Stimulated activated CD8-positive, alpha-beta memory T cell treated with anti-CD3 and anti-CD28 coated beads, Interleukin-15, amount 100 ng/mL, for 48 hours (primary cell): ENCODE data around the gene PUM1.

Experiments used
- DNase-seq, 2 donors: peaks; one replicate each; pipeline ENCODE4 v3.0.0-alpha.2; 2020; ENCODE audit warnings: low read depth in 2 of 2

PUM1 gene

GRCh38 chr1:30892671-30893073 is 172.8 kb downstream of the PUM1 start:
- DNase-seq = no peak

GRCh38 chr1:30891227-30891552 is 174.3 kb downstream of the PUM1 start:
- DNase-seq = no peak

- DNase-seq = no peak
Measured at GRCh38 chr1:30890502-30891226, 174.9 kb downstream of the PUM1 start.

DNA sequence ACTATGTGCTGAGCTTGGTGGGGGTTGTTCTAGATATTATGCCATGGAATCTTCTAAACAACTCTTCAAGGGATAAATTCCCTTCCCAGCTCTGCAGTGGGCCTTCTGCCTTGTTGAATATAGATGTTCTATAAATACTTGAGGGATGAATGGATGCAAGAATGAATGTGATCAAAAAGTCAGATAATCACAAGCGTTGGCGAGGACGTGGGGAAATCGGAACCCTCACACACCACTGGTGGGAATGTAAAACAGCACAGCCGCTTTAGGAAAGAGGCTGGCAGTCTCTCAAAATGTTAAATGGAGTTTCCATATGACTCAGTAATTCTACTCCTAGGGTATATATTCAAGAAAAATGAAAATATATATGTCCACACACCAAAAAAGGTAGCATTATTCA is 176.0 kb downstream of the PUM1 start:
- no peak for DNase-seq

- DNase-seq = no peak
Measured at GRCh38 chr1:30888975-30889374, 176.5 kb downstream of the PUM1 start.

DNA sequence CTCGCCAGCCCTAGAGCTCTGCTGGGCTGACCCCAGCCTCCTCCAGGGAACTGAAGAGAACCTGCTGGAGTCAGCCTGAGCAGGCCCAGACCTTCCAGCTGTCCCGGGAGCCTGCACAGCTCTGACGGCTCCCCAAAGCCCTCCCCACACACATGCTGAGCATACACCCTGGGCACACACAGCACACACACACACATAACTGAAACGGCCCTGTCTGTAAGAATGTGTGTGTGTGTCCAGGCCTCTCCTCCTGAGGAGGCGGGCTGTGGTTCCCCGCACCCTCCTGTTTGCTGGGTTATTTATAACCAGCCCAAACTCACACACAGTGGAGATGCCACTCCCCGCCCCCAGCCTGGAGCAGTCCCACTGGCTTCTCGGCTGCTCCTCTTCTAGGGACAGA is 177.1 kb downstream of the PUM1 start:
- DNase-seq = no peak

DNA sequence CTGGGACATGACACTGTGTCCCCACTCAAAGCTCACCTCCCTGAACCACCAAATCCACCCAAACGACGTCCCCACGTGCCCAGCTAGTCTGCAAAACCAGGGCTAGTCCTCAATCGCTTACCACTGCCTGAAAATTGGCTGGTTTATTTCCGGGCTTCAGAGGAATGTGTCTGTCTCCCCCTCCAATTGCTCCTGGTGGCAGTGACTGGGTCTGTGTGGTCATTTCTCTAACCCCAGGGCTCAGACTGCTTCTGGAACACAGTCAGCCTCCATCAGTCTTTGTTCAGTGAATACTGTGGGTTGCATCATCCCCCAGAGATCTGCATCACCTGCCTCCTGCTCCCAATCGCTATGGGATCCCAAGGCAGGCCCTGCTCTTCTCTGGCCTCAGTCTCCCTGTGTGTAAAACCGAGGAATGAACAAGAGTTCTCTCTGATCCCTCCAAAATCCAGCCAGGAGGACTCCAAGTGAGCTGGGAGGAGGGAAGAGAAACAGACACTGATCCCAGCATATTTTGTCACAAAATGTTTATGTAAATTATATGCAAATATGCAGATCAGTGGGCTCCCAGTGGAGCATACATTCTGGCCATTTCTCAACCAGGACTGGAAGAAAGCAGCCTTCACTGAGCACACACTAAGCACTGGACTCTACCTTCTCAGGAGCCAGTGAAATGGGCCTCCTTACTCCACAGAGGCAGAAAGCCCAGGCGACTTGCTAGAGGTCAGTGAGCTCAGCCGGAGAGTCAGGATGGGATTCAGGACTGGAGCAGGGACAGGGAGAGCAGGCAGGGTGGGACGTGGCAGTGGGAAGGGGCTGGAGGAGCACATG is 177.8 kb downstream of the PUM1 start:
- DNase-seq = no peak

DNA sequence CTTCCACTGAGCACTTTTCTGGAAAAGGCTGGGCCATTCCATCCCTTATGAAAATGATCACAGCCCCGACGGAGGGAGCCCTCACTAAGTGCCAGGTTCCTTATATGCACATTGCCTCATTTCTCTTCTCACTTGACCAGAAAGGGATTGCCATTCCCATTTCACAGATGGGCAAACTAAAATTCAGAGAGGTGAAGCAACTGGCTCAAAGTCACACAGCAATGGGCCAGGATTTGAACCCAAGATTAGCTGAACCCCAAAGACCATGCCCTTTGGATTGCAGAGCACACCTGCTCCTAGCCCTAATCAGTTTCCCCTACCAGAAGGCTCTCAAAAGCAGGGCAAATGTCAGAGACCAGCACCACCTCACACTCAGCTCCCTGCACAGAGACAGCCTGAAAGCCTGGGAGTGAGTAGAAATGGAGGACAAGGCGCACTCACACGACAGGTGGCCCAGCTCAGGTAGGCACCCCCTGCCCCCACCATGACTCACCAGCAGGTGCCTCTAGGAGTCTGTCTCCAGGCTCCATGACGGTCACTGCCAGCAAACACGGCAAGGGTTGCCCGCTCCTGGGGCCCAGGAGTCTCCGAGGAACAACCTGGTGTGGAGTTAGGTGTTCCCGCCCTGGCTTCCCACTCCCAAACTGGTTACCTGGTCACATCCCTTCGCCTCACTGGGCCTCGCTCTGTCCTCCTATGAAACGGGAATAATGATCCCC is 178.6 kb downstream of the PUM1 start:
- DNase-seq = no peak

GRCh38 chr1:30885570-30886522 is 179.7 kb downstream of the PUM1 start:
- no peak for DNase-seq

DNA sequence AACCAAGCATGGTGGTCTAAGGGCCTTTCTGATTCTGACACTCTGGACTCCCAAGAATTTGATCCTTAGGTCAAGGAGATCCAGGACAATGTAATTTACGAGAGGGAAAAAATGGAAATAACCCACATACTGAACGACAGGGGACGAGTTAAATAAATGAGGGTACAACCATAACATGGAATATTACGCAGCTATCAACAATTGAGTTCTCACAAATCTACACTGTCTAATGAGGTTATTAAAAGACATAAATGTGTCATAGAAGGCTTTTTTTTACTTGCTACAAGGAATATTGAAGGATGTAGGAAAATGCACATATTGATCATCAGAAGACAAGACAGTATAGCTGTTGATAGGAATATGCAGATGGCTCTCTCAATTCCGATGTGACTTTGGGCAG is 180.8 kb downstream of the PUM1 start:
- DNase-seq = no peak

GRCh38 chr1:30883389-30884172 is 181.9 kb downstream of the PUM1 start:
- DNase-seq = no peak

DNA sequence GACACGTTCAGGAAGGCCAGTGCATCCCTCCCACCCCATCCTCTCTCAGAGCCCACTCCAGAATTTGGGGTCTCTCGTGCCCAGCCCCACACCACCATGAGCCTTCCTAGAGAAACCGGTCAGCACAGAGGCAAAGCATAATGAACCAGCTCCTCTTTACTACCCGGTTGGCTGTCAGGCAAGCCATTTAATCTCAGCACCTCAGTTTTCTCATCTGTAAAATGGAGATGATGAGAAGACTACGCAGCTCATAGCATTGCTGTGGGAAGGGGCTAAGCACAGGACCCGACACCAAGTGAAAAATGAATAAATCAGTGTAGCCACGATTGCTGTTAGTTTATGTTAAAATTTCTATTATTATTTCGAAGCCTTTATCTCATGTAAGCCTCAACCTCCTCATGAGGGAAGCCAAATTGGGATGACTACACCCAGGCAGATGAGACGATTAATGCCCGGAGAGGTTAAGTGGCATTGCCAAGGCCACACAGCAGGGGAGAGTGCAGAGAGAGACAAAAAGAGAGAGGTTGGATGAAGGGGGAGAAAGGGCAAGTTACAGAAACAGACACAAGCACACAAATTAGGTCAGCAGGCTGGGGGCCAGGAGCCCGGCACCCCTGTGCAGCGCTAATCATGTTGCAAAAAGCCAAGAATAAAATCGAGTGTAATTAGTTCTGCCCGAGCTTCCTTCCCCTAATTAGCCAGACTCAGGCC is 182.7 kb downstream of the PUM1 start:
- DNase-seq = no peak
